Glutamatergic neuron (in vitro differentiated cells): ENCODE results near the gene CD79A. TPM values are rescaled to one million over a fixed set of nuclear protein-coding genes. Genes with fewer than 3 reads are reported as not detected.

Experiments used
- DNase-seq: peaks from one replicate; pipeline ENCODE4 v3.0.0; 2022
- H3K27ac Mint-ChIP-seq: one replicate; pipeline ENCODE4 v1.8.0; 2020; ENCODE audit warnings: mild to moderate bottlenecking, mixed read lengths, inconsistent platforms; ENCODE audit not compliant: unreplicated experiment
- H3K27me3 Mint-ChIP-seq: one replicate; pipeline ENCODE4 v1.8.0; 2020; ENCODE audit warnings: mild to moderate bottlenecking, moderate library complexity, mixed read lengths, inconsistent platforms; ENCODE audit not compliant: unreplicated experiment
- H3K36me3 Mint-ChIP-seq: one replicate; pipeline ENCODE4 v1.8.0; 2020; ENCODE audit warnings: mild to moderate bottlenecking, mixed read lengths, inconsistent platforms; ENCODE audit not compliant: unreplicated experiment
- H3K4me1 Mint-ChIP-seq: one replicate; pipeline ENCODE4 v1.8.0; 2020; ENCODE audit warnings: mild to moderate bottlenecking, low read depth, mixed read lengths, inconsistent platforms; ENCODE audit not compliant: unreplicated experiment
- H3K4me3 Mint-ChIP-seq: one replicate; pipeline ENCODE4 v1.8.0; 2020; ENCODE audit warnings: mild to moderate bottlenecking, mixed read lengths, inconsistent platforms; ENCODE audit not compliant: unreplicated experiment
- H3K9me3 Mint-ChIP-seq: one replicate; pipeline ENCODE4 v1.8.0; 2020; ENCODE audit warnings: mild to moderate bottlenecking, moderate library complexity, mixed read lengths, inconsistent platforms; ENCODE audit not compliant: unreplicated experiment
- CTCF ChIP-seq: fragments of 200-600 bp; sonication (generic); IDR thresholded peaks from one replicate; pipeline ENCODE4 v1.5.0; 2021; ENCODE audit not compliant: partially characterized antibody, unreplicated experiment
- total RNA-seq: library from RNA; stranded (reverse); fragmentation: NEBNext Ultra II Directional; extraction: Animal tissue kit (Norgen Biotek cat#: 25700); gene quantifications from one replicate; pipeline ENCODE4 v1.2.1, GENCODE V29; 2021; ENCODE audit not compliant: unreplicated experiment

CD79A gene
- total RNA-seq, 1 donor from 2014 or later, result not detected

- no peaks in the 10 kb centered on the region for H3K36me3 Mint-ChIP-seq
- peak; percentile 27 for DNase-seq
- no peak for TF ChIP-seq CTCF
- peaks cover 18% of the 10 kb centered on the region for H3K27me3 Mint-ChIP-seq
- peaks cover 15% of the 10 kb centered on the region for H3K4me1 Mint-ChIP-seq
- no peak overlapping the region for H3K27ac Mint-ChIP-seq
- H3K4me3 Mint-ChIP-seq, result no peak overlapping the region
- H3K9me3 Mint-ChIP-seq, result peaks cover 5% of the 10 kb centered on the region
These were observed 38.8 kb downstream of the CD79A start for GRCh38 chr19:41915776-41916414.

DNA sequence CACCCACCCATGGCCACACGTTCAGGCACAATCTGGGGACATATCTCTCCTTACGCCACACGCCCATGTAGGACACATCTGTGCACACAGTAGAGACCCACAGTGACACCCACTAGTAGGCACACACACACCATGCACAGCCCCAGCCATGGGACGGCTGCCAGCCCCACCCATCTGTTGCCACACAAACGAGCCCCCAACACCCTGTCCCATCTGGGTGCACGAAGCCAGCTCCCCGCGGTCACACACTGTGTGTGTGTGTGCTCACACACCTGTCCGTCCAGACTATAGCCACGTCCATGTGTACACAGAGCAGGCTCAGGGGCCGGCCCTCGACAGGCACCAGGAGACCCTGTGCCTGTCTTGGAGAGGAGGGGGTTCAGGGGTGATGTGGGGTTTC is 40.6 kb downstream of the CD79A start:
- TF ChIP-seq CTCF, result no peak
- Mint-ChIP-seq H3K27me3 (peaks cover 16% of the 10 kb centered on the region), H3K4me1 (peaks cover 14% of the 10 kb centered on the region), H3K4me3 (no peak overlapping the region), H3K36me3 (no peaks in the 10 kb centered on the region), H3K9me3 (peaks cover 8% of the 10 kb centered on the region), H3K27ac (no peak overlapping the region)
- peak; percentile 46 for DNase-seq

- Mint-ChIP-seq H3K4me3 (no peak overlapping the region), H3K4me1 (peaks cover 14% of the 10 kb centered on the region), H3K27ac (no peak overlapping the region), H3K9me3 (peaks cover 8% of the 10 kb centered on the region), H3K27me3 (peaks cover 17% of the 10 kb centered on the region), H3K36me3 (no peaks in the 10 kb centered on the region)
- no peak for TF ChIP-seq CTCF
- no peak for DNase-seq
These were observed 41.0 kb downstream of the CD79A start for GRCh38 chr19:41918095-41918494.

DNA sequence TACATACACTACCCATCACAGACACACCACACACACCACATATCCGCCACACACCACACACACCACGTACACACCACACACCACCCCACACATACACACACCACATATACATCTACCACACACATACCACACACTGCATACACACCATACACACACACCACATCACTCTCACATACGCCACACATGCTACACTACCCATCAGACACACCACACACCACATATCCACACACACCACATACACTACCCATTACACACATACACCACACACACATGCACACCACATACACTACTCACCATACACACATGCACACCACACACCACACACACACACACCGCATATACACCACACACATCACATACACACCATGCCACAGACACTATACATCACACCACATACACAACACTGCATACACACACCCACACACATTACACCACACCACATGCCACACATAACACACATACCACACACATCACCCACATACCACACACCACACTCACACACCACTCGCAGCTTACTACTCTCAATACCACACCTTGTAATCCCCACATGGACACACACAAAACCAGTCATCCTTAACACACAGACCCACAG is 41.7 kb downstream of the CD79A start:
- no peak for DNase-seq
- no peak for TF ChIP-seq CTCF
- peaks cover 15% of the 10 kb centered on the region for H3K27me3 Mint-ChIP-seq
- H3K27ac Mint-ChIP-seq, result no peak overlapping the region
- no peaks in the 10 kb centered on the region for H3K36me3 Mint-ChIP-seq
- no peak overlapping the region for H3K4me3 Mint-ChIP-seq
- peaks cover 10% of the 10 kb centered on the region for H3K9me3 Mint-ChIP-seq
- H3K4me1 Mint-ChIP-seq, result peaks cover 12% of the 10 kb centered on the region

DNA sequence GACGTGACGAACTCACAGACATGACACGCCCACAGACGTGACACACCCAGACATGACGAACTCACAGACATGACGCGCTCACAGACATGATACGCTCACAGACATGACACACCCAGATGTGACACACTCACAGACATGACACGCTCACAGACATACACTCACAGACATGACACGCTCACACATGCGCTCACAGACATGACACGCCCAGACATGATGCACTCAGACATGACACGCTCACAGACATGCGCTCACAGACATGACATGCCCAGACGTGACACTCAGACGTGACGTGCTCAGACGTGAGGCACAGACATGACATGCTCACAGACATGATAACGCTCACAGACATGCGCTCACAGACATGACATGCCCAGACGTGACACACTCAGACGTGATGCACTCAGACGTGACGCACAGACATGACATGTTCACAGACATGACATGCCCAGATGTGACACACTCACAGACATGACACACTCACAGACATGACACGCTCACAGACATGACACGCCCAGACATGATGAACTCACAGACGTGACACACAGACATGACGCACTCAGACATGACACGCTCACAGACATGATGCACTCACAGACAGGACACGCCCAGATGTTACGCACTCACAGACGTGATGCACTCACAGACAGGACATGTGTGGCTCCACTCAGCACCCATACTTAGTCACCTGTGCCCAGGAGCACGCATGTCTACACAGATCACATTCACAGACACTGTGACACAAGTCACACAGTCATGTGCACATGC is 43.1 kb downstream of the CD79A start:
- H3K27me3 Mint-ChIP-seq, result peaks cover 9% of the 10 kb centered on the region
- no peaks in the 10 kb centered on the region for H3K36me3 Mint-ChIP-seq
- DNase-seq, result peak; percentile 10
- peaks cover 7% of the 10 kb centered on the region for H3K4me1 Mint-ChIP-seq
- TF ChIP-seq CTCF, result no peak
- H3K4me3 Mint-ChIP-seq, result no peak overlapping the region
- peaks cover 9% of the 10 kb centered on the region for H3K9me3 Mint-ChIP-seq
- no peak overlapping the region for H3K27ac Mint-ChIP-seq
